Head of caudate nucleus (tissue), 42 donors: ENCODE data around the gene SLC29A3.
"Not testable (repeated sequence)": the region's sequence is repeated elsewhere in the genome, so short reads cannot be mapped to it uniquely, and the experiment has no call there.

Experiments used
- DNase-seq, 42 donors: peaks; one replicate each; pipeline versions ENCODE4 v3.0.0 to v3.0.0-alpha.2; 2020 to 2021; ENCODE audit warnings: mixed read lengths in 7 of 42
- intact Hi-C: fragments of 100-400 bp; cut with DNase I; formaldehyde crosslinking; loops from one replicate; pipeline ENCODE4 v1.15.0; 2022

Gene SLC29A3

GRCh38 chr10:71296086-71296485, 23.0 kb upstream of the SLC29A3 start:
- DNase-seq, result no peak
- intact Hi-C loops, result no loop called here

GRCh38 chr10:71296811-71297210, 22.2 kb upstream of the SLC29A3 start:
- DNase-seq, intact Hi-C loops: not testable (repeated sequence)

GRCh38 chr10:71297343-71297742, 21.7 kb upstream of the SLC29A3 start:
- intact Hi-C loops, result no loop called here
- DNase-seq, result no peak

- intact Hi-C loops, result no loop called here
- no peak for DNase-seq
Measured at GRCh38 chr10:71299071-71299785, 19.8 kb upstream of the SLC29A3 start.

GRCh38 chr10:71300555-71301370, 18.3 kb upstream of the SLC29A3 start:
- no peak for DNase-seq
- intact Hi-C loops, result no loop called here

GRCh38 chr10:71301371-71301916, 17.6 kb upstream of the SLC29A3 start:
- intact Hi-C loops, result no loop called here
- DNase-seq, result no peak

GRCh38 chr10:71302451-71302850, 16.6 kb upstream of the SLC29A3 start:
- no peak for DNase-seq
- intact Hi-C loops, result no loop called here

- intact Hi-C loops, result no loop called here
- no peak for DNase-seq
Measured at GRCh38 chr10:71302874-71303568, 16.0 kb upstream of the SLC29A3 start.

- no peak for DNase-seq
- intact Hi-C loops, result no loop called here
Measured at GRCh38 chr10:71303569-71303907, 15.5 kb upstream of the SLC29A3 start.

GRCh38 chr10:71304914-71305313, 14.1 kb upstream of the SLC29A3 start:
- intact Hi-C loops, result no loop called here
- no peak for DNase-seq

GRCh38 chr10:71306979-71307378, 12.1 kb upstream of the SLC29A3 start:
- no peak for DNase-seq
- intact Hi-C loops, result no loop called here

- intact Hi-C loops, result no loop called here
- no peak for DNase-seq
Measured at GRCh38 chr10:71307469-71308085, 11.5 kb upstream of the SLC29A3 start.

- intact Hi-C loops, result no loop called here
- no peak for DNase-seq
Measured at GRCh38 chr10:71308244-71308643, 10.8 kb upstream of the SLC29A3 start.

- DNase-seq, result no peak
- intact Hi-C loops, result no loop called here
Measured at GRCh38 chr10:71308985-71309384, 10.1 kb upstream of the SLC29A3 start.

GRCh38 chr10:71309919-71310318, 9.1 kb upstream of the SLC29A3 start:
- DNase-seq, result no peak
- intact Hi-C loops, result loop anchor here (10.0 kb wide), 1 partner anchor 505 kb away; no protein-coding TSS in a partner anchor

- no peak for DNase-seq
- intact Hi-C loops, result loop anchor here (10.0 kb wide), 1 partner anchor 503 kb away; no protein-coding TSS in a partner anchor
Measured at GRCh38 chr10:71312220-71312619, 6.8 kb upstream of the SLC29A3 start.

GRCh38 chr10:71312811-71313789, 6.0 kb upstream of the SLC29A3 start:
- peak in 22 of 42 donors; percentile 8 to 63 (median 40) for DNase-seq
- intact Hi-C loops, result loop anchor here (10.0 kb wide), 1 partner anchor 502 kb away; no protein-coding TSS in a partner anchor
